Vagina (tissue), 2 donors: ENCODE measurements around the gene NBPF6.
"Not testable (repeated sequence)": the region's sequence is repeated elsewhere in the genome, so short reads cannot be mapped to it uniquely, and the experiment has no call there.

ENCODE experiments used
- CTCF ChIP-seq, 3 experiments: fragments of 450-650 bp in 2 of 3; fragments of 200-600 bp in 1 of 3; sonication (generic) in 1 of 3; IDR thresholded peaks; one replicate each; pipeline ENCODE4 v1.5.1; 2017 to 2019; ENCODE audit warnings: antibody characterized with exemption in 3 of 3, mild to moderate bottlenecking in 2 of 3, moderate library complexity in 2 of 3
- POLR2A ChIP-seq, 2 donors: fragments of 450-650 bp; IDR thresholded peaks; one replicate each; pipeline ENCODE4 v1.6.1; 2017; ENCODE audit warnings: antibody characterized with exemption in 2 of 2, mild to moderate bottlenecking in 2 of 2, moderate library complexity in 2 of 2
- POLR2AphosphoS5 ChIP-seq, 2 donors: sonication (generic); formaldehyde crosslinking; IDR thresholded peaks; one replicate each; pipeline ENCODE4 v1.9.0; 2017; ENCODE audit warnings: antibody characterized with exemption in 2 of 2, mild to moderate bottlenecking in 2 of 2, low read depth in 1 of 2; ENCODE audit not compliant: insufficient read depth in 1 of 2

DNA sequence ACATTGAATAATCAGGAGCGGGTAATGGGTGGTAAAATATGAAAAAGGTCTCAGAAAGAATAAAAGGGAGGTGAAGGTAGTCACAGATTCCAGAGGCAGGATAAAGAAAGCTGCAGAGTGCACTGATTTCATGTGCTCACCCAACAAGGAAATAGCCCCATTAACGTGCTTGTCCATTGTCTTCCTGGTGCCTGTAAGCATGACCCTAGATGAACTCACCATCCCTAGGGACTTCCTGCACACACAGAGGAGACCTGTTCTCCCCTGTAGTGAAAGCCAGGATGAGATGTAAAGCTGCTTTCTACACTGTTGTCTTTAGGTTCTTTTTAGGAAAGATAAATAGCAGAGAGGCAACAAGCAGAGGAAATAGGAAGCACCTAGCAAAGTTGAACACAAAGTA is 4.4 kb downstream of the NBPF6 start:
- TF ChIP-seq CTCF (IDR thresholded peaks at IDR 0.05); POLR2AphosphoS5 (IDR thresholded peaks at IDR 0.05; ENCODE audit: insufficient read depth in 1 of 2, low read depth in 1 of 2); POLR2A (IDR thresholded peaks at IDR 0.05): not testable (repeated sequence)
